Fibroblast of mammary gland (primary cell): ENCODE data around the gene PYROXD2.

Experiments used
- DNase-seq: peaks from one replicate; pipeline ENCODE4 v3.0.0-alpha.2; 2010; ENCODE audit warnings: low read depth
- H3K4me3 ChIP-seq: 2 replicates; pipeline ENCODE4 v1.5.1; 2011; ENCODE audit warnings: low read depth, mild to moderate bottlenecking, low read length, moderate library complexity; ENCODE audit not compliant: control insufficient read depth
- TF ChIP-seq, protein P1 (sequence below): conservative IDR thresholded peaks from 2 replicates; pipeline ENCODE4 v1.5.1; 2011; ENCODE audit warnings: low read depth, low read length, inconsistent platforms; ENCODE audit not compliant: control insufficient read depth, insufficient read depth

Gene PYROXD2

DNA sequence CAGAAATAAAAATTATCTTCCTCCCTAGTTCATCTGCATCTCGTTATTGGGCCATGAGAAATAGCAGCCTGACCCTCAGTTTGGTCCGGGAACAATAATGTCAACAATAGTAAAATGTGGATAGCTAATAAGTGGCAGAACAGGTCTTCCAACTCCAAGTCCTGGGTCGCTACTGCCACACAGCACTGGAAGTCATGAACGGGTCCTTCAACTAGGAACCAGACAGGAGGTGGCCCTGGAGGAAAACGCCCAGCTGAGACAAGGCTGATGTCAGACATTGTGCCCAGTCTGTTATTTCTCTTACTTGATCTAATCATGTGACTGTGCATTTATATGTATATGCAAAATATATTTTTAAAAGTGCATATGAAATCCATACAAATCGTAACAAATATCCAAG is 51.8 kb downstream of the PYROXD2 start:
- TF ChIP-seq, protein P1, sequence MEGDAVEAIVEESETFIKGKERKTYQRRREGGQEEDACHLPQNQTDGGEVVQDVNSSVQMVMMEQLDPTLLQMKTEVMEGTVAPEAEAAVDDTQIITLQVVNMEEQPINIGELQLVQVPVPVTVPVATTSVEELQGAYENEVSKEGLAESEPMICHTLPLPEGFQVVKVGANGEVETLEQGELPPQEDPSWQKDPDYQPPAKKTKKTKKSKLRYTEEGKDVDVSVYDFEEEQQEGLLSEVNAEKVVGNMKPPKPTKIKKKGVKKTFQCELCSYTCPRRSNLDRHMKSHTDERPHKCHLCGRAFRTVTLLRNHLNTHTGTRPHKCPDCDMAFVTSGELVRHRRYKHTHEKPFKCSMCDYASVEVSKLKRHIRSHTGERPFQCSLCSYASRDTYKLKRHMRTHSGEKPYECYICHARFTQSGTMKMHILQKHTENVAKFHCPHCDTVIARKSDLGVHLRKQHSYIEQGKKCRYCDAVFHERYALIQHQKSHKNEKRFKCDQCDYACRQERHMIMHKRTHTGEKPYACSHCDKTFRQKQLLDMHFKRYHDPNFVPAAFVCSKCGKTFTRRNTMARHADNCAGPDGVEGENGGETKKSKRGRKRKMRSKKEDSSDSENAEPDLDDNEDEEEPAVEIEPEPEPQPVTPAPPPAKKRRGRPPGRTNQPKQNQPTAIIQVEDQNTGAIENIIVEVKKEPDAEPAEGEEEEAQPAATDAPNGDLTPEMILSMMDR = no peak
- DNase-seq = no peak
- H3K4me3 ChIP-seq = no peak overlapping the region

DNA sequence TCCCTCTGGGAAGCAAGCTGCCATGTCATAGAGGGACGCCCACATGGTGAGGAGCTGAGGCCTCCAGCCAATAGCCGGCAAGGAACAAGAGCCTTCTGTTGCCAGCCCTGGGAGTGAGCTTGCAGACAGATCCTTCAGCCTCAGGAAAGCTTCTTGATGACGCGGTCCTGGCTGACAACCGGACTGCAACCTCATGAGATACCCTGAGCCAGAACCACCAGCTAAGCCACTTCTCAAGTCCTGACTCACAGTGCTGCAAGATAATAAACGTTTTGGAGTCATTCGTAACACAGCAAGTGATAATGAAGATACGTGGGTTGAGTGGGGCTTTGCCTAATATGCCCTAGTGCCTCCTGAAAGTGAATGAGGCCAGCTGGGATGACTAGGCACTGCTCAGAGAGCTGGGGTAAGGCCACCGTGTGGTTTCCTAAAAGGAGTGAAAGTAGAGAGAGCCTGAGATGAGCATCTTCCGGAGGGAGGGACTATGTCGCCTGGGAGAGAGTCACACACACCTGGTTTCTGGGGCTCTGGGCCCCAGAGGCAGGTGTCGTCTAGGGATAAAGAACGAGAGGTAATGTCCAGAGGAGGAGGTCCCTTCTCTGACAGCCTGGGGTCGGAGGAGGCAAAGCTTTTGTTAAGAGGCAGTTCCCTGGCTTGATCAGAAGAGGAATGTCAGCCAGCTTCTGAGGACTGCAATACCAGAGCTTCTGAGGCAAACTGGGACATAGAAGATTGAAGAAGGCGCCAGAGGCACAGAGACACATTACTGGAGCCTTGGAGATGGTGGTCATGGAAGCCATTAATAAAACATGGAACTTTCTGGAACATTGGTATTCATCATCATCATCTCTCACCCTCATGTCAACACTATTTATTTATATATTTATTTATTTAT is 53.6 kb downstream of the PYROXD2 start:
- TF ChIP-seq, protein P1 = no peak
- peak overlapping the region; percentile 29 for H3K4me3 ChIP-seq
- peak; percentile 100 for DNase-seq

DNA sequence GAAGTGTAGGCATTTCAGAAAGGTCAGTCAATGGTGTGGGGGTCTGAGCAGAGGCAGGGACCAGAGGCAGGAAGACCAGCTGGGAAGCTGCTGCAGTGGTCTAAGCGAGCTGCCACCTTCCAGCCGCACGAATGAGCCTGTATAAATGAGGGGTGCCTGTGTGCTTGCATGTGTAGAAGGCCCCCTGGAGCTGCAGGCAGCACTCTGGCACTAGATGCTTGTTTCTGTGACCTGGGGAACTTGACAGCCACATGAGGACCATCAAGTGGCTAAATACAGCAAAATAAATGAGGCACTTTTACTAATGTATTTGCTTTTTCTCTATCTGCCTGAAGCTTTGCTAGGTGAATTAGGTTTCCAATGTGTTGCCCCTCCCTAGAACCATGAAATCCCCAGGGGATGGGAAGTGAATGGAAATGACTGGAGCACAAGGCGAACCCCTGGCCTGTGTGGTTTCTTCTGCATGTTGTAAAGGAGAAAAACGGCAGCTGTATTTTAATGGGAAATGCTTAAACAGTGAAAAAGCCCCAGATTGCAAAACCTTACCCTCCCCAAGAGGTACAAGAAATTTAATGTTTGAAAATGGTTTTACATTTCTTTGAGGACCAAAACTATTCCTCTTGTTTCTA is 57.7 kb downstream of the PYROXD2 start:
- no peak overlapping the region for H3K4me3 ChIP-seq
- TF ChIP-seq, protein P1 = no peak
- peak; percentile 90 for DNase-seq

DNA sequence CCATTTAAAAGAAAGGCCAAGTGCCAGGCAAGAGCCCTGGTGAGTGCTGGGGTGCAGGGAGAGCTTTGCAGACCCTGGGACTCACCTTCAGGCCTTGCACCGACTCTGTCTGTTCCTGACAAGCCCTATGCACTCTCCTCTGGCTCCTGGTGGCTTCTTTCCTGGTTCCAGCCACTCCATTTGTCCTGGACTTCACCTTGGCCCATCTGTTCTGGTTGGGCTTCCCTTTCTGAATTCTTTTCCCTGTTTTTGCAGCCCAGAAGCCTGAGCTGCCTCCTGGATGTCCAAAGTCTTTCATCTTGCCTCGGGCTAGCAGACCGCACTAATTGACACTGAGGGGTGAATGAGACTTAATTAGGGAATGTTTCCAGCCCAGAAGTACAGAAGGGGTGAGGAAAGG is 60.5 kb downstream of the PYROXD2 start:
- H3K4me3 ChIP-seq = no peak overlapping the region
- TF ChIP-seq, protein P1 = no peak
- DNase-seq = no peak

DNA sequence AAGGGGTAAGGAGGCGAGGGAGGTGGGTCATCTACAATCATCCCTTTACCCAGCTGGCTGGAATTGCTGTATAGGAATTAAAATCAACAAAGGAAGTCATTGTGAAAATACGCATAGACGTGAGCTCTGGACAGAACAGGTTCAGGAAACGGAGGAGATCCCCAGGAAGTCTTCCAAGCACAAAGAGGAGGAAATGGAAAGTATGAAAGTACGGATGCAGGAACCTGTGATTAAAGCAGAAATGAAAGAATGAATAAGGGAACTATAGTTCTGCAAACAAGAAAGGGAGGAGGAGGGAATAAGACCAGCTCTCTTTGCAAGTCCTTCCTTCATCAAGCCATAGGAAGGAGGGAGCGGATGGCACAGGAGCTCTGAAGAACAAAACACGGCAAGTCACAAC is 61.8 kb downstream of the PYROXD2 start:
- H3K4me3 ChIP-seq = no peak overlapping the region
- no peak for DNase-seq
- TF ChIP-seq, protein P1 = no peak

DNA sequence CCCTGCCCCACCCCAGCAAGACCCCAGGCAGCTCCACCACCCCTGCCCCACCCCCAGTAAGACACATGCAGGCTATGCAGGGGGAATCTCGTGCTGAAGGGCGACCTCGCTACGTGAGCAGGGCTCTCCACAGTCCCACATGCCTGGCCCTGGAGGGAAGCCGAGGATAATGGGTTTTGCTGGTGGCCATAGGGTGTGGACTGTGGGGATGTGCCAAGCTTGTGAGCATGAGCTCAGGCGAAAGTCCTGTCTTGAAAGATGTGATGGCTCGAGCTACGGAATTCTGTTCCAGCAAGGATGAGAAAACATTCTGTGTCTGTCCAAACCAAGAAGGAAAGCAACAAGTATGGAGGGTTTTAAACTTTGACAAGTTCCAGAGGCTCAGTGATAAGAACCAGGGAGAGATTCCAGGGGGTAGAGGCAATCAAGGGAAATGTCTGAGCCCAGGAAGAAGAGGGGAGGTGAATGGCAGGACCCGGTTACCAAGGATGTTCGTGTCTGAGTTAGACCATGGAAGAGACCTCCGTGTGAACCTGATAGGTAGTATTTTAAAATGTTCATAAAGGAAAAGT is 63.1 kb downstream of the PYROXD2 start:
- TF ChIP-seq, protein P1 = no peak
- DNase-seq = peak; percentile 30
- H3K4me3 ChIP-seq = no peak overlapping the region
